Stomach (tissue), 4 donors: ENCODE data around the gene SYCP2L.

ENCODE experiments used
- EP300 ChIP-seq: sonication (generic); formaldehyde crosslinking; IDR thresholded peaks from one replicate; pipeline ENCODE4 v1.6.1; 2017; ENCODE audit warnings: antibody characterized with exemption
- POLR2A ChIP-seq, 4 donors: fragments of 450-650 bp; IDR thresholded peaks; one replicate each; pipeline ENCODE4 v1.6.1; 2016; ENCODE audit warnings: antibody characterized with exemption in 4 of 4, control low read depth in 2 of 4, mild to moderate bottlenecking in 1 of 4, moderate library complexity in 1 of 4
- TF ChIP-seq, protein P1 (sequence below), 7 experiments: fragments of 450-650 bp in 4 of 7; fragments of 200-600 bp in 3 of 7; sonication (generic) in 3 of 7; IDR thresholded peaks; one replicate each; pipeline ENCODE4 v1.5.1; 2016 to 2019; ENCODE audit warnings: antibody characterized with exemption in 7 of 7, control low read depth in 2 of 7, mild to moderate bottlenecking in 1 of 7

DNA sequence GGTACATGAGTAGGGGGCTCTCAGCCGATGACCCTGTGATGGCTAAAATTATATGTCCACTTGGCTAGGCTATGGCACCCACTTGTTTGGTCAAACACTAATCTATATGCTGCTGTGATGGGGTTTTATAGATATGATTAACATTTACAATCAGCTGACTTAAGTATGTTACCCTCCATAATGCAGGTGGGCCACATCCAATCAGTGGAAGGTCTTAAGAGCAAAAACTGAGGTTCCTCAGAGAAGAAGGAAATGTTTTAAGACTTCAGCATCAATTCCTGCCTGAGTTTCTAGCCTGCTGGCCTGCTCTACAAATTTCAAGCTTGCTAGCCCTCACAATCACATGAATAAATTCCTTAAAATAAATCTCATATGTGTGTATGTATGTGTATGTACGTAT is 29.6 kb upstream of the SYCP2L start:
- TF ChIP-seq, protein P1, sequence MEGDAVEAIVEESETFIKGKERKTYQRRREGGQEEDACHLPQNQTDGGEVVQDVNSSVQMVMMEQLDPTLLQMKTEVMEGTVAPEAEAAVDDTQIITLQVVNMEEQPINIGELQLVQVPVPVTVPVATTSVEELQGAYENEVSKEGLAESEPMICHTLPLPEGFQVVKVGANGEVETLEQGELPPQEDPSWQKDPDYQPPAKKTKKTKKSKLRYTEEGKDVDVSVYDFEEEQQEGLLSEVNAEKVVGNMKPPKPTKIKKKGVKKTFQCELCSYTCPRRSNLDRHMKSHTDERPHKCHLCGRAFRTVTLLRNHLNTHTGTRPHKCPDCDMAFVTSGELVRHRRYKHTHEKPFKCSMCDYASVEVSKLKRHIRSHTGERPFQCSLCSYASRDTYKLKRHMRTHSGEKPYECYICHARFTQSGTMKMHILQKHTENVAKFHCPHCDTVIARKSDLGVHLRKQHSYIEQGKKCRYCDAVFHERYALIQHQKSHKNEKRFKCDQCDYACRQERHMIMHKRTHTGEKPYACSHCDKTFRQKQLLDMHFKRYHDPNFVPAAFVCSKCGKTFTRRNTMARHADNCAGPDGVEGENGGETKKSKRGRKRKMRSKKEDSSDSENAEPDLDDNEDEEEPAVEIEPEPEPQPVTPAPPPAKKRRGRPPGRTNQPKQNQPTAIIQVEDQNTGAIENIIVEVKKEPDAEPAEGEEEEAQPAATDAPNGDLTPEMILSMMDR (IDR thresholded peaks at IDR 0.05), result no peak
- no peak for TF ChIP-seq EP300
- TF ChIP-seq POLR2A (IDR thresholded peaks at IDR 0.05), result no peak
